GM19372 (cell line): ENCODE results near the gene ETV5.

ENCODE experiments used
- ATAC-seq: cut with Tn5 transposase; IDR thresholded peaks from one replicate; pipeline ENCODE4 v1.9.1; 2021; ENCODE audit warnings: mild to moderate bottlenecking, low read depth, moderate library complexity; ENCODE audit not compliant: unreplicated experiment

The ETV5 gene

GRCh38 chr3:186097663-186098451, 11.0 kb downstream of the ETV5 start:
- ATAC-seq = no peak

DNA sequence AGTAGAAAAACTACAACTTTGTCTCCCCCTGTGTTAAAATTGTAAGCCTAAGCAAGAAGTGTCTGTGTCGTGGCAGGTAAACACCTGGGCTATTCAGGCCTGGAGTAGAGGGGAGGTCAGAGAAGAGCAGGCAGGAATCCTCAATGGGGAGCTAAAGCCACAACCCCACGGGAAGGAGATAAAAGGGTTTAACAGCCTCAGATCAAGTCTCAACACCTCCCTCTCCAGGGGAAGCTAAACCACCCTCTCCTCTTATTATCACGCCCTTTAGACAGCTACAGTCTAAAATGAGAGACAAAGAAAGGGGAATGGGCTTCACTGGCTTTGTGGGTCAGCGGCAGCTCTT, 11.6 kb downstream of the ETV5 start:
- ATAC-seq = no peak

DNA sequence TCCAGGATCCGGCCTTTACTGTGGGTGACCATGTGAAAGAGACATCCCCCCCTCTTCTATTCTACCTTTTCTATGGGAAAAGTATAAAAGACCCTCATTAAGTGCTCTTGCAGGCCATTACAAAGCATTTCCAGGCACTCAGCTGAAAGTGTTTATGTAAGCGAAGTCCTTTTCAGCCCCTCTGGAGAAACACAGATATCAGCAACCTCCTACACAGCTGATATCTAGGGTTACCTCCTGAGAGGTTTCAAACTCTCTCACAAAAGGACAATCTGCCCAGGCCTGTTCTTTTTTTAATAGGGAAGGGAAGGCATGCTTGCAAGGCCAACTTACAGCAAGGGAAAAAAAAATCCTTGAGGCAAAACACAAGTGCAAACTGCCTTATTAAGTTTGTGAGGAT, 12.6 kb downstream of the ETV5 start:
- no peak for ATAC-seq

GRCh38 chr3:186095561-186096081, 13.3 kb downstream of the ETV5 start:
- no peak for ATAC-seq

DNA sequence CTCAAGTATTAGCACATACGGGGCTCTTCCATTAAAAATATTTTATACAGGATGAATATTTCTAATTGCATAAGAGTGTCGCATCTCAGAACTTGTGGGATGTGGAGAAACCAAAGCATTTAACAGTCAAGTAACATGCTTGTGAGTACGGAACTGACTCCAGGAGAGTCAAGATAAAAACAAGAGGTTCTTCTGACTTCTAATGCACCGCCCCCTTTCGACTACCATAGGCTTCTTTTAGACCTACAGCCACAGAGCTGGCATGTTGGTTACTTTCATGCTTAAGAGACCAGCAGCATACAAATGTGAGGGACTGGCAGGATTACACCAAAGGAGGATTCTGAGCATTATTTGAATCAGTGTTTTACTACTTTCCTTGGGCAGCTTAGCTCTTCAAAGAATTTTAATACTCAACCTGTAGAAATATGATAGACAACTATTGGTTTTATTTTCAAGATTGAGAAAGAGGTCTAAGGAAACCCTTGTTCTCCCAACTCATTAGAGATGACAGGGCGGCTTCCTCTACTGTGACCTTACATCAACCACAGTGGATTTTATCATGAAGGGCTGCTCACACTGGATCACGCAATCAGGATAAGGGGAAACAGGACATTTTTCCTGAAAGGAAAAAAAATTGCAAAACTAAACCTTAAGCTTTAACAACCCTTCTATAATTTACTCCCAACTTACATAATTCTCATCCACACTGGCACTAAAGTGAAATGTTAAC, 14.0 kb downstream of the ETV5 start:
- no peak for ATAC-seq

DNA sequence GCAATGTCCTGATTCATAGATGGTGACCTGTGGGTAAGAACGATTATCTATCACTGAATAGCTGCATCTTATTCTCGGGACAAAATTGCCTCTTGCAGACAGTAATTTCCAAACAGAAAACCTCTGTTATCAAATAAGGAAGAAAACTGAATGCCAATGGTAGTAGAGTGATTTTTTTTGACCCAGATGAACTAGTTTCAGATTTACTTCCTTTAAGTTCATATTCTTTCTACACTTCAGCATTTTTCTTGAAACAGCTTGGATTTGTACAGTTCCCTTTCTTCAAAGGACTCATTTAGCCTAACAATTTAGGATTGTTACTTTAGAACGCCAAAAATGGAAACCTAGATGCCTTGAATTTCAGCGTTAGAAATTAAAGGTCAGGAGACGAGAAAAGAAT, 14.6 kb downstream of the ETV5 start:
- no peak for ATAC-seq

- no peak for ATAC-seq
Observed at GRCh38 chr3:186093271-186093900, 15.5 kb downstream of the ETV5 start.

DNA sequence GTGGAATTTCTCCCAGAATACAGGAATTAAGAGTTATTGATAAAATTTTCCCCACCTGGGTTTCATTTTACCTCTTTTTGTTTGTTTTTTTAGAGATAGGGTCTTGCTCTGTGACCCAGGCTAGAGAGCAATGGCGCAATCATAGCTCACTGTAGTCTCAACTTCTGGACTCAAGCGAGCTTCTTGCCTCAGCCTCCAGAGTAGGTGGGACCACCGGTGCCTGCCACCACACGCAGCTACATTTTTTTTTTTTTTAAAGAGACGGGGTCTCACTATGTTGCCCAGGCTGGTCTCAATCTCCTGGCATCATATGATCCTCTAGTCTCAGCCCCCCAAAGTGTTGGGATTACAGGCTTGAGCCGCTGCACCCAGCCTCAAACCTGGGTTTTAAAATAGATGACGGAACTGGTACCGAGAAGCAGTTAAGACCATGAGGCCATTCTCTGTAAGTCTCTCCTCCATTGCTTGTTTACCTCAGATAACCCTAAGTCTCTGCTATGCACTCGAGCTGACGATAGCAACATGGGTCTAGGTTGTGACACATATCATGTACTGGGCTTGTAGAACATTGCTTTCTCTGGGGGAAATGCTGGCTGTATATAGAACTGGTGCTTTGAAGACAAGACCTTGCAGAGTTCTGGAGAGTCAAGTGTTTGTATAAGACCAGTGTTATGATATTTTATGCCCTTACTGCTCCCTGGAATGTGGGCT, 16.4 kb downstream of the ETV5 start:
- no peak for ATAC-seq

DNA sequence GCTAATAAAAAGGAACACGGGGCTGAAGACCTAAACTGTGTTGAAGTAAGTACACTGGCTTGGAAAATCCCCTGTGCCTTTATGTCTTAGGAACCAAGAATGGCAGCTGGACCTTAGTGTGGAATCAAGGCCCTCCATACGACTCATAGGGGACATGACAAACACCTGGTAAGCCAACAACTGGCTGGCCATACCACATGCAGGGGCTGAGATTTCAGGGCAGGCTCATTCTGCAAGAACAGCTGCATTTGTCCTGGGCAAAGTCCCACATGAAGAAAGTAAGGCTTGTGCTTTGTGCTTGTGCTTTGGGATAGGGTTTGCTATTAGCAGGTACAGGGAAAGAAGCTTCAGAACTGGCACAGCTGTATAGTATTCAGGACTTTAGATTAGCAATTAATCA, 18.0 kb downstream of the ETV5 start:
- ATAC-seq = no peak

DNA sequence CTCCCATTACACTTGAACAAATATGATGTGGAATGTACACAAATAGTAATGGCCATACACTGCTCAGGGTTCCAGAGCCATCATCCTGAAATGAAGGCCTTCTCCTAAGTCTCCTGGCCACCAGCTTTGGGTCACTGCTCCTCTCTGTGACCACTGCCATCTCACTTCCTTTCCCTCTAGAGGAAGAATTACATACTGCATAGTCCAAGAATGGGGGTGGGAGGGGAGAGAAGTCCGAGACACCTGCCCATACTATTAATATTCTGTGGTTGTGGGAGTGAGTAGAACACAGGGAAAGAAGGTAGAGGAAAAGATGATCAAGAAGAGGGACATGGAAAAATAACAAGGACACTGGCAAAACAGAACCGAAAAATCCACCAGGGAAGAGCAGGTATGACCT, 20.6 kb downstream of the ETV5 start:
- no peak for ATAC-seq

DNA sequence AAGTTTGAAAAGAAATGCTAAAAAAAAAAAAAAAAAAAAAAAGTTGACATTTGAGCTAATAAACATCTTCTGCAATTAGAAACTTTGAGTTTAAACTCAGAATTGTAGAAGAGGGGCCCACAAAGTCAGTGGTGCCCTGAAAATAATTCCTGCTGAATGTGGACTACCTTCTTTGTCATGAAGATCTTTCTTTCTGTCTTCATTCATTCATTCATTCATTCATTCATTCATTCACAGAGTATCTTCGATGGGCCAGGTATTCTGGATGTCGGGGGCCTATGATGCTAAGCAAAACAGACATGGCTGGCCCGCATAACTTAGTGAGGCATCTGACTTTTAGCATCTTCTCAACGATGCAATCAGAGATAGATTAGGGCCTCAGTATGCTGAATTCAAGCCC, 24.6 kb downstream of the ETV5 start:
- no peak for ATAC-seq

DNA sequence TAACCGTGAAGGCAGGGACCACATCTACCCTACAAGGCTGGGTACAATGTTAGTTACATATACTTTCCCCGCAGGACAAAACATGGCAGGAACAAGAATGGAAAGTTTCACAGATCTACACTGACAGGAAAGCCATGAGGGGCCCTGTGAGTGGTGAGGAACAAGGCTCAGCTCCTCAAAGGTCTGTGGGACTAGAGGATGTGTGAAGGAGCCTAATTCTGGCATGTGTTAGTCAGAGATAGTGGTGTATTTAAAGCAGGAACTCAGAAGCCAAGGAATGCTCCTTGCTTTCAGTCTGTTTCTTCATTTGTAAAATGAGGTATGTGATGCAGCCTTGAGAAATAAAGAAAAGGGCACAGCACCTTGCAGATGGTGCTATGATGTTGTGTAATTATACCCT, 25.1 kb downstream of the ETV5 start:
- ATAC-seq = no peak

DNA sequence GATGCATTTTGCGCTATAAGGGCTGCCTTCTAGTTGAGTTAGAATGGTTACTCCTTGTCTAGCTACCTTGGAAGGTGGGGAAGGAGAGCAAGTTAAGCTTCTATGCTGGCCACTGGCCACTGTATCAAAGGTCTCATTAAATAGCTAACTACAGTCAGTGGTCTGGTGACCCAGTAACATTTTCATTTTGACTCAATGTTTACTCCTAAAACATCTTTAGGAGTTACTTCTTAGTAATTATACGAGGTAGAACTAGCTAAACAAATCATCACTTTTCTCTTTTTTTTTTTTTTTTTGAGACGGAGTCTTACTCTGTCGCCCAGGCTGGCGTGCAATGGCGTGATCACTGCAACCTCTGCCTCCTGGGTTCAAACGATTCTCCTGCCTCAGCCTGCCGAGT, 26.7 kb downstream of the ETV5 start:
- ATAC-seq = no peak

GRCh38 chr3:186081678-186082077, 27.2 kb downstream of the ETV5 start:
- no peak for ATAC-seq

- ATAC-seq = no peak
Observed at GRCh38 chr3:186080849-186081438, 27.9 kb downstream of the ETV5 start.

- no peak for ATAC-seq
Observed at GRCh38 chr3:186079925-186080324, 29.0 kb downstream of the ETV5 start.

DNA sequence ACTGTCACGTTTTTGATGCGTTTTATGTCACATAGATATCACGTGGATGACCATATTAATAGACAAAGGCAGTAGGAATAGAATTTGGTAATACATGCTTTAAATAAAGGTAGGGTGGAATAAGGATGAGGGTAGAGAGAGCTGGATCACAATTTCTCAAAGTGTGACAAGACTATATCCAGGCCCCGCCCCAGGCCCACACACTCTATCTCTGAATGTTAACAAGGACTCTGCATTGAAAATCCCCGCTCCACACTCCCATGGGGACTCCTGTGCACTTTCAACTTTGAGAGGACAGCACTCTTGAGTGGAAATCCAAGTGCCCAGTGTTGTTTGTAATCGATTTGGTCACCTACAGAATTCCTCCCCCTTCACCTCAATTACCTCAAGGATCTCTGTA, 31.4 kb downstream of the ETV5 start:
- ATAC-seq = no peak

- no peak for ATAC-seq
Observed at GRCh38 chr3:186075931-186076567, 32.8 kb downstream of the ETV5 start.

DNA sequence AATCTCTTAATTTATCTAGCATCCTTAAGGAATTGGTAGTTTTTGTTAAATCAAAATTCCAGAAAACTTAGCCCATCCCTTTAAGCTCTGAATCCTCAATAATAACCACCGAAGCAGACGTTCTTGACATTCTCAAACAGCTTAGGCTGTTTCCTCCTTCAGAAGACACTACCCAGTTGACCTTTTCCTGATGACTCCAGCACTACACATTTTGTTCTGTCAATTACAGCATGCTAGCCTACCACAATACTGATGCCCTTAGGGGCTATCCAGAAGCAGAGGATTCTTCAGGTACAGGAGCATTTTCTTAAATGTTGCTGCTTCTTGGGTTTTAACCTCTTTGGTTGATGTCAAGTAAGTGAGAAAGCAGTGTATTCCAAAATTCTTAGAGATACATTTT, 33.4 kb downstream of the ETV5 start:
- ATAC-seq = no peak

DNA sequence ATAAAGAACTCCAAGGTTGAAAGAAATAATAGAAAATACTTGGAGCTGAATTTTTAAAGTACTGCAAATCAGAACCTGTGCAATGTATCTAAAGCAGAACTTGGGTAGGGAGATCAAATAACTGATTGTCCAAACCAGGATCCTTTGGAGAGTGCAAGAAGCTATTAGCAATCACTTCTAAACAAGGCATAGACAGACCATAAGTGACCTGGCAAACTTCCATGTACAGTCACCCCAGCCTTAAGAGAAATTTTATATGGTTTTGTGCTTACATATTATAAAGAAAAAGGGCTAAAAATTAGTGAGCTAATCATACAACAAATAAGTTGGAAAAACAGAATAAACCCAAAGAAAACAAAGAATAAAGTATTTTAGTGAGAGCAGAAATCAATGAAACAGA, 35.2 kb downstream of the ETV5 start:
- no peak for ATAC-seq
